NCI-H1436 treated with DMSO at 0.1 percent for 48 hours (cell line): ENCODE data around the gene RBM33.

Source experiments
- DNase-seq: peaks from one replicate; lab custom pipeline; 2025; lab: John Stamatoyannopoulos, UW

The RBM33 gene

GRCh38 chr7:155770241-155770640 is 125.8 kb downstream of the RBM33 start:
- DNase-seq = no peak

DNA sequence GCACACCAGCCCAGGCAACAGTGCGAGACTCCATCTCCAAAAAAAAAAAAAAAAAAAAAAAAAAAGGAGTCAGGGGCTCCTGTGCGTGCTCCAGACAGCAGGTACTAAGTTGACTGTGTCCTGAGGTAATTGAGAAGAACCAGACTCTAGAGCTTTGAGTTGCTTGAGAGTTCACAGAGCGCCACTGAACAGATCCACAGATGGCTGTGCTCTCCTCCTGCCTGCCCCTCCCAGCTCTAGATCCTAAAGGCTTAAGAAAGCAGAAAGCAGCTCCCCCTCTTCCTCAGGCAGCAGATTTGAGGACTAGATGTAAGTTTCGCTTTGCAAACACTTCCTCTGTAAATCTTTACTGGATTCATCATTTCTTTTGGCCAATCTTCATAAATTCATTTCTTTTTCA is 129.1 kb downstream of the RBM33 start:
- no peak for DNase-seq

DNA sequence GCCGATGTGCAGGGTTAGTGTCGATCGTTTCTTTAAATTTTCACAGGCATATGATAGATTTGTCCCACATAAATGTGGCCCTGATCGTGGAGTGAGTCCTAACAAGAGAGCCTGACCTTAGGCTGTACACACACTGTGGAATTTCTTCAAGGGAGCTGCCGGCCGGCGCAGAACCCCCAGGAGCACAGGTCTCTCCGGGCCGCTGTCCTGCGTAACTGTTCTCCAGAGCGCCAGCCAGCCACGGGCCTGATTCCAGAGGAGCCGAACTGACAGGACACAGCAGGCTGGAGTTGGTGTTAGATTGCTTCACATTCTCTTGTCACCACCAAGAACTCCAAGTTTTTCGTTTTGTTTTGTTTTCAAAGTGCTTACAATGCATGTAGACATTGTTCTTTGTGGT is 130.5 kb downstream of the RBM33 start:
- DNase-seq = no peak

DNA sequence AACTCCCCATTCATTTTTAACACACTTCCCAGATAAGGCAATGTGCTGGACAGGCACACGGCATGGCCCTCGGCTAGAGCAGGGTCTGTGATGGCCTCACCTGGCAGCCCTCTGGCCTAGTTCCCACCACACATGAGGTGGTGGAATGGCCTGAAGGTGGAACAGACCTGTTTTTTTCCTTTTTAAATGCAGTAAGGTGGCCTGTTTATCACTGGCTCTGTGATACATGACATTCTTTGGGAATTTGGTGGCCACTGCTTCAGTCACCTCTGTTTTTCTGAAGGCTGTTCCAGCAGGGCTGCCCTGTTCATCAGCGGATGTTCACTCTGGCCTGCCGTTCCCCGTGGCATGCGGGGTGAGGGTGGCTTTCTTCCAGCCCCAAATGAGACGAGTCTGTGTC is 131.2 kb downstream of the RBM33 start:
- no peak for DNase-seq

- DNase-seq = no peak
These were observed 132.1 kb downstream of the RBM33 start for GRCh38 chr7:155776606-155777005.

- DNase-seq = no peak
These were observed 133.9 kb downstream of the RBM33 start for GRCh38 chr7:155778349-155778748.

DNA sequence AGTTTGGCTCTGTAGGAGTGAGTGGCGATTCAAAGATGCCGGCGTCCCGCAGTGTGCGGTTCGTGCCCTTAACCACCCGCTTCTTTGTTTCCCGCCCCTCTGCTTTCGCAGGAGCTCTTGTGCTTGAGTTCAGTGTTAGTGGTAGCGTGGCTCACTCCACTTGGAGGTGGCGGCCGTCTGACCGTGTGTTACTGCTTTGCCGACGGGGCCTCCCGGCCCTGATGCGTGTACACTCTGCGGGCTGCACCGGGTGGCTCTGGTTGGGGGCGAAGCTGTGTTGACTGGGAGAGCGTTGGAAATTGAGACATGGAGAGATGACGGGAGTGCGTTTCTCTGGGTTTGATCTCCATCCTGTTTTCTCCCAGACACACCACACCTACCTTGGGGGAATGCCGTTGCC is 136.4 kb downstream of the RBM33 start:
- no peak for DNase-seq

DNA sequence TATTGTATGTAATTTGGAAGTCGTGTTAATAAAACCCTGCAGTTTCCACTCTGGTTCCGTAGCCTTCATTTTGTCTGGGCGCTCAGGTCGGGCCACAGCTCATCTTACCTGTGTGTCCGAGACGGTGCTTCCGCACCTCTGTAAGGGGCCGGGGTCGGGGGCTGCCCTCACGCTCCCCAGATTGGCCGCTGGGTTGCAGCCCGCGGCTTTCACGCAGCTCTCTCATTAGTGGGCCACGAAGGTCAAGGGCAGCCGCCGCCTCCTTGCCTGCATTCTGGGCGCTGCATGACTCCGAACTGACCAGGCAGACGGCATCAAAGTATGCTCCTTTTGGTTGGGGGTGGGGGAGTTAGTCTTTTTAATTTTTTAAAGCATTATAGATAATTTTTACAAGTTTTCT is 137.0 kb downstream of the RBM33 start:
- no peak for DNase-seq

- no peak for DNase-seq
These were observed 138.0 kb downstream of the RBM33 start for GRCh38 chr7:155782466-155782865.

- DNase-seq = no peak
These were observed 141.1 kb downstream of the RBM33 start for GRCh38 chr7:155785536-155785935.

DNA sequence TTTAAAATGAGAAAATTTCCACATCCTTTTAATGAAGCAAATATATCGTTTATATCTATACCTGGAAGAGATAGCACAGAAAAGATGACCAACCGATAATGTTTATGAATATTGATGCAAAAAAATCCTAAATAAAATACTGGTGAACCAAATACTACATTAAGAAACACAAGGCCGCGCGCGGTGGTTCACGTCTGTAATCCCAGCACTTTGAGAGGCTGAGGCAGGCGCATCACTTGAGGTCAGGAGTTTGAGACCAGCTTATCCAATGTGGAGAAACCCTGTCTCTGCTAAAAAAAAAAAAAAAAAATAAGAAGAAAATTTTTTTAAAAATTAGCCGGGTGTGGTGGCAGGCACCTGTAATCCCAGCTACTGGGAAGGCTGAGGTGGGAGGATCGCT is 142.0 kb downstream of the RBM33 start:
- no peak for DNase-seq

DNA sequence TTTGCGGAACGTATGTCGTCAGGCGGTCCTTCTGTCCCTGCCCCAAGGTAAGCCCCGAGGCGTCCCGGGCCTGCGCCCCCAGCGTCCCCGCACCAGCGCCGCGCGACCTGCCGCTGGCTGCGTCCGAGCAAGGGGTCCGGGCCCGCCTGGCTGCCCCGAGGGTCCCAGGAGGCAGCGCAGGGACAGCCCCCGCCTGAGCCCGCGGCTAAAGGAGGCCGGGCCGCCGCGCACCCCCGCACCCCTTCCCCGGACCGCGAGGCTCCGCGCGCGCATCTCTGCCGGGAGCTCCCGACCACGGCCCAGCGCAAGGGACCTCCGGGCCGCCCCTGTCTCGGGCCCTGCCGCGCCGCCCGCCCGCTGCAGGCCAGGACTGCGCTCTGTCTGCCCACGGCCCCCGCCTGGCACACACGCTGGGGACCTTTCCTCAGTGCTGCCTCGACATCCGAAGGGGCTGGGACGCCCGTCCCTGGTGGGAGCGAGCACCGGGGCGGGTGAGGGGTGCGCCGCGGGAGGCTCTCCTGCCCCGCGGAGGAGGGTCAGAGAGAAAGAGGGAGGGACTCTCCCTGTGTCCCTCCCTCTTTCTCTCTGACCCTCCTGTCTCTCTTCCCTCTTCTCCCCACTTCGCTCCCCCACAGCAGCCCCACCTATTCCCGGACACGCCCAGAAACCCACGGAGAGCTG is 142.8 kb downstream of the RBM33 start:
- no peak for DNase-seq

GRCh38 chr7:155788616-155789000 is 144.1 kb downstream of the RBM33 start:
- DNase-seq = no peak

DNA sequence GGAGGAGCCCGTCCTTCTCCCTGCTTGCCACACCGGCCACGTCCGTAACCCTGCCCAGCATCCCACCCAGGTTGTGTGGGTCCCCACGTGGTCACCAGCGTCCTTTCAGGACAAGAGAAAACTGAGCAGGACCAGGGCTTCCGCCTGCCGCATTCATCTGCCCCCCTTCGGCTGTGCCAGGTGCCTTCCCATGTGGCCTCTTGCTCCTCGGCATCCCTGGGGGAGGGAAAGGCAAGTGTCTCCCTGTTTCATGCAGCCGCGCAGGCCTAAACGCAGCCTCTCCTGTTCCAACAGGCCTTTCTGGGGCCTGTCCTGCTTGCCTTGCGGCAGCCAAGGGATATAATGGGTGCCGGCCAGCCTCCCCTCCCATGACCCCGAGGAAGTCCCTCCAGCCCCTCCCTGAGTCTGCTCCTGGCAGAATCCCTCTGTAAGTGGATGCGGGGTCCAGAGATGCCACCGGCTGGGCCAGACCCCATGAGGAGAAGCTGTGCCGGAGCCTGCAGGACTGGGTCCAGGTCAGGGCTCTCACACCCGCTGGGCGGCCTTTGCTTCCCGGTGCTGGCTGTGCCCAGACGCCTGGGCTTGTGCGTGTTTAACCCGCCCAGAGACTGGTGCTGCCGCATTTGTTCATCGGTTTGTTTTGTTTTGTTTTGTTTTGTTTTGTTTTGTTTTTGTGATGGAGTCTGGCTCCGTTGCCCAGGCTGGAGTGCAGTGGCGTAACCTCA is 144.7 kb downstream of the RBM33 start:
- DNase-seq = no peak

- DNase-seq = no peak
These were observed 146.2 kb downstream of the RBM33 start for GRCh38 chr7:155790666-155791065.

DNA sequence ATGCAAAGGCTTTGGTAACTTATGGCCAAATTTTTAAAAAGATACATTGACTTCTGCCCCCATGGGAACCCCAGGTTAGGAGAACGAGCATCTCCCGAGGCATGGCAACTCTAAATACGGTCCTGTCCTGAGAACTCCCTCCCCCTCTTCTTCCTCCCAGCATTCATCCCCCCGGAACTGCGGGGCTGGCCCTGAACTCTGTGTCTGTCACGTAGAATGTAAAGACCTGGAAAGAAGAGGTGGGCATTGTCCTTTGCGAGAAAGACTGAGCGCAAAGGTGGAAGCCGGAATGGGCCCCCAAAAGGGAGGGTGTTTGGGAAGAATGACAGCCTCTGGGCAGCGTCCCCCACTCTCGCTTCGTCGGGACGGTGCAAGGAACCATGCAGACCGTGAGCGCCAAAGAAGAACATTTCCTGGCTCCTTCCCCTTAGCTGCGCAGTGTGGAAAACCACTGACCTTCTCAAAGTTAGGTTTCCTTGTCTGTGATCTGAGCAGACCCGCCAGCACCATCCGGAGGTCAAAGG is 146.8 kb downstream of the RBM33 start:
- no peak for DNase-seq

GRCh38 chr7:155791836-155792235 is 147.4 kb downstream of the RBM33 start:
- no peak for DNase-seq

DNA sequence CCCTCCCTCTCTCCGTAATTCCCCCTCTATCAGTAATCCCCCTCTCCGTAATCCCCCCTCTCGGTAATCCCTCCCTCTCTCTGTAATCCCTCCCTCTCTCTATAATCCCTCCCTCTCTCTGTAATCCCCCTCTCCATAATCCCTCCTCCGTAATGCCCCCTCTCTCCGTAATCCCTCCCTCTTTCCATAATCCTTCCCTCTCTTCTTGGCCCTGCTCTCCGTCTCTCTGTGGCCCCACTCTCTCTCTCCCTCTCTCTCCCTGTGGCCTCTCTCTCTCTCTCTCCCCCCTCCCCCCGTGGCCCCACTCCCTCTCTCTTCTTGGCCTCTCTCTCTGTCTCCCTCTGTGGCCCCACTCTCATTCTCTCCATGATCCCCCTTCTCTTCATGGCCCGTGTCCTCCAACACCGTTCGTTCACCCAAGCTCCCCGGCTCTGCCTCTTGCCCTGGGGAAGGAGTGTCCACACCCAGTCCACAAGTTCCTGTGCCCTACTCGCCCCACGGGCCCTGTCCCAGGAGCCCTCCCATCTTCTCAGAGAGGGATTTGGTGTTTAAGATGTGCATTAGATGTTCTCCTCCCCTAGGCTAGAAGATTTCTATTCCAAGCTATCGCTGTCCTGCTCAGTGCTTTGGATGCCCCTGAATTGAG is 148.0 kb downstream of the RBM33 start:
- DNase-seq = no peak

GRCh38 chr7:155792999-155793560 is 148.6 kb downstream of the RBM33 start:
- DNase-seq = no peak

GRCh38 chr7:155793720-155794119 is 149.3 kb downstream of the RBM33 start:
- no peak for DNase-seq

DNA sequence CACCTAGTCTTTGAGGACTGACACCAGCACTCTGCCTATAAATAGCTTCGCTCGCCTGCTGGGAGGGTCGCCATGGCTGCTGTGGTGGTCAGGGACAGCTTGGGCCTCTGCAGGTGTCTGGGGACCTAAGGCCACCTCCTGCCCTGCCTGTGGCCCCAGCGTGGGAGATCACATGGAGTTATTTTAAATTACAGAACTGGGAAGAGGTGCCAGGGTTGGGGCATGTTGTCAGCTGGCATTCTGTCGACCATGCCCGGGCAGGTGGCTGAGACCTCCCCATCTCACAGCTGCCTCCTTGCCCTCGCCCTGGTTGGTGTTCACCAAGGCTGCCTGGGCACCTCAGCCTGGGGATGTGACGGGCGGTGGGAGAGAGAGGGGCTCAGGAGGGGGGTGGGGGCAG is 149.7 kb downstream of the RBM33 start:
- DNase-seq = no peak

- DNase-seq = no peak
These were observed 150.9 kb downstream of the RBM33 start for GRCh38 chr7:155795401-155795800.

DNA sequence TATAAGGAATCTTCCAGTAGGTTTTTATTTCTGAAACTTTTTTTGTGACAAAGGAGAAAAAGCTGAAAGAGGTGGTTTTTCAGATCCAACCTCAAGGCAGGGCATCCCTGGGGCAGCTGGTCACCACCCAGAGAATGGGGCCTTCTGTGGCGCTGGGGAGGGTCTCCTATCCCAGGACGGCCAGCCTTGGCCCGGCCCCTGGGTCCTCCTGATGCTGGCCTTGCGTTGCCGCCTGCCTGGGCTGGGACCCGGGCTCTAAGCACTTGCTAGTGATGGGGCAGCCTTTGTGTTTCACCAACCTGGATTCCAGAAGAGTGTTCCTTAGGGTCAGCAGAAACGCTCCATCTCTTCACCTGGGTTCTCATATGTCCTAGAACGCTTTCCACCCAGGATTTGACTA is 151.5 kb downstream of the RBM33 start:
- no peak for DNase-seq
